DND-41 (cell line): Measurements from ENCODE around the gene FBXO21.

ENCODE experiments used
- CTCF ChIP-seq: IDR thresholded peaks from 2 replicates; pipeline ENCODE4 v1.5.1; 2012; ENCODE audit warnings: borderline replicate concordance, low read length, moderate library complexity, mild to moderate bottlenecking; ENCODE audit not compliant: poor library complexity, severe bottlenecking; ENCODE audit errors: extremely low read depth
- EZH2 ChIP-seq: IDR thresholded peaks from 3 replicates; pipeline ENCODE4 v1.6.1; 2012; ENCODE audit warnings: borderline replicate concordance, low read depth, mild to moderate bottlenecking, moderate library complexity, low read length, inconsistent platforms; ENCODE audit not compliant: severe bottlenecking

GRCh38 chr12:117165342-117165741 is 24.9 kb downstream of the FBXO21 start:
- TF ChIP-seq CTCF (no peak), EZH2 (no peak)
